GM19193 (cell line): ENCODE results near the gene PDZD2.

Experiments
- POLR2A ChIP-seq: IDR thresholded peaks from 4 replicates; pipeline ENCODE4 v1.6.1; 2011; ENCODE audit not compliant: insufficient read depth, insufficient read length; ENCODE audit errors: extremely low read depth

The PDZD2 gene

GRCh38 chr5:32058101-32058500 lies 419.2 kb downstream of the PDZD2 start:
- no peak for TF ChIP-seq POLR2A

DNA sequence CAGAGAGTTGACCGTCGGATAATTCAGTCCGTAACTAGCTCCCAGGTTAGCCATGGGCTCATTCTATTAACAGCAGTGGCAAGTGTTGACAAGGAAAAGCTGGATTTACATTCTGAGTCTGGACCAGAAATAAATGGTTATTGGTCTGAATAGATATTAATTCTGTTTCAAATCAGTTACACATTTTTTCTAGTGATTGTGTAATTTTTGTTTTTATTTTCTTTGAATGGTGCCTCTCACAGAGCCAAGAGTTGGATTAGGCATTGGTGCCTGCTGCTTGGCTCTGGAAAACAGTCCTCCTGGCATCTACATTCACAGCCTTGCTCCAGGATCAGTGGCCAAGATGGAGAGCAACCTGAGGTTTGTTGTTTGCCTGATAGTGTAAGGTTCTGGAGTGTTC lies 420.1 kb downstream of the PDZD2 start:
- TF ChIP-seq POLR2A = no peak

GRCh38 chr5:32059761-32060530 lies 421.0 kb downstream of the PDZD2 start:
- TF ChIP-seq POLR2A = no peak

GRCh38 chr5:32061236-32061635 lies 422.3 kb downstream of the PDZD2 start:
- no peak for TF ChIP-seq POLR2A

- no peak for TF ChIP-seq POLR2A
Measured at GRCh38 chr5:32066448-32066847, 427.5 kb downstream of the PDZD2 start.

GRCh38 chr5:32067774-32068470 lies 429.0 kb downstream of the PDZD2 start:
- no peak for TF ChIP-seq POLR2A

GRCh38 chr5:32068561-32068960 lies 429.6 kb downstream of the PDZD2 start:
- TF ChIP-seq POLR2A = no peak

GRCh38 chr5:32069396-32069795 lies 430.5 kb downstream of the PDZD2 start:
- no peak for TF ChIP-seq POLR2A

DNA sequence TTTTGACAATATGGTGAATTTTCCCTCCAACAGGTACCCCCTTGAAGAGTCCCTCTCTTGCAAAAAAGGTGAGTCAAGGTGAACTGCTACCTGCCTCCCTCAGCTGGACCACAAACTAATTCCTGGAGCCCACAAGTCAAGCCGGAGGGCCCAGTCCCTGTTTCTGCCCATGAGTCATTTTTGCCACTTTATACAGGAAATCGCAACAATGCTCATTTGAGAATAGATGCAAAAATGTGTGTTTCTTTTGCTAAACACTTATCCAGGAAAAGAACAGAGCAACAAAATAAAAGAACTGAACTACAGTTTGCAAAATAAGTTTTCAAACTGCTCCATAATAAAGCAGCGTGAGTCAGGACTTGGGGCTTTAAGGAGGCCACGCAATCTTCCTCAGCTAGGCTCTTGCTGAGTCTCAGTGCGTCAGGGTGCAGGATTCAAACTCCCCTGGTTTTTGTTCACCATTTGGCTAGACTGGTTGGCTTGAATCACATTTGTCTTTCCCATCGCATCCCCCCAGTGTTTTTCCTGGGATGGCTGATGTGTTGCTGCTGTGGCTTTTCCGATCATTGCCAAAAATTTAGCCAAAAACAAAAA lies 432.5 kb downstream of the PDZD2 start:
- no peak for TF ChIP-seq POLR2A

- no peak for TF ChIP-seq POLR2A
Measured at GRCh38 chr5:32072054-32072453, 433.1 kb downstream of the PDZD2 start.

DNA sequence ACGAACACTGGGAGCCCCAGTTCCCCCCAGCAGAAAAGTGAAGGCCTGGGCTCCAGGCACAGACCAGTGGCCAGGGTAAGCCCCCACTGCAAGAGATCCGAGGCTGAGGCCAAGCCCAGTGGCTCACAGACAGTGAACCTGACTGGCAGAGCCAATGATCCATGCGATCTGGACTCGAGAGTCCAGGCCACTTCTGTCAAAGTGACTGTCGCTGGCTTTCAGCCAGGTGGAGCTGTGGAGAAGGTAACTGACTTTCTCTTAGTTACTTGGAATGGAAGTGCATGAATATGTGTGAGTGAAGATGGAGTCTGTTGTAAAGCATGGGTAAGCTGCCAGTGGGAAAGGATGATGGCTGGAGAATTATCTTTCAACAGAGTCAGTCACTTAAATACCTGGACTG lies 435.5 kb downstream of the PDZD2 start:
- no peak for TF ChIP-seq POLR2A

DNA sequence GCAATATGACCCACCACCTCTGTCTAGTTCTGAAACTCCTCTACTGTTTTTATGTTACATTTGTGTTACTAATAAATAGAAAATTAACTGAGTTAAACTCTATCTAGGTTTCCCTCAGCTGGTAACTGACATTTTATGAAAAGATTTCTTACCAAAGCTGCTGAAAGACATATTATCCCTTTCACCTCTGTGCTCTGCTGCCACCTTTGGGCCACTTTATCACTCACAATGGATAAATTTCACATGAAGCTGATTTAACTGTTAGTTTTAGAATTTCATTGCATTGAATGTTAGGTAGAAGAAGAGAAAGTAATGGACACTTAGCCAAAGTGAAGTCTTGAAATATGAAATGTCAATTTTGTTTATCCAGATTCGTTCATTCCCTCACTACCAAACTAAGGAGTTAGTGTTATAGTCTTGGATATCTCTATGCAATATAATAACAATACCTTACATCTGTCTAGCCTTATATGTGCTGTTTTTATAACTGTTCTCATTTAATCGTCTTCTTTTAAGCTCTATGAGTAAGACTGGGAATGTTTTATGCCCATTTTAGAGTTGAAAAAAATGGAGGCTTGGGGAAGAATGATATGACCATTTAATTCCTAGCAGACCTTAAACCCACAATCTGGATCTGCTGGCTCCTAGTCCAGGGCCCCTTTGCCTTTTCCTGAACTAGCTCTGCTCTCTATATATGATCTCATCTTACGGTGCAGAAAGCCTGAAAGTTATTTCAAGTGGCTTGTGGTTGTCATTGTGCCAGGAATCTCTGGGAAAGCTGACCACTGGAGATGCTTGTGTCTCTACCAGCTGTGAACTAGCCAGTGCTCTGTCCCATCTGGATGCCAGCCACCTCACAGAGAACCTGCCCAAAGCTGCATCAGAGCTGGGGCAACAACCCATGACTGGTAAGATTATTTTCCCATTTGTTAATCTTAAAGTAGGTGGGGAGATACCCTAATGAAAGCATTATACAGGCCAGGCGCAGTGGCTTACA lies 438.1 kb downstream of the PDZD2 start:
- no peak for TF ChIP-seq POLR2A

- TF ChIP-seq POLR2A = no peak
Measured at GRCh38 chr5:32082701-32083100, 443.8 kb downstream of the PDZD2 start.

- no peak for TF ChIP-seq POLR2A
Measured at GRCh38 chr5:32083981-32084430, 445.1 kb downstream of the PDZD2 start.
